Neural progenitor cell (in vitro differentiated cells): ENCODE measurements around the gene PSMG4.

Experiments
- CTCF ChIP-seq: fragments of 200-600 bp; sonication (generic); IDR thresholded peaks from 2 replicates; pipeline ENCODE4 v1.5.1; 2017; ENCODE audit warnings: antibody characterized with exemption, mild to moderate bottlenecking
- EZH2 ChIP-seq: fragments of 200-600 bp; sonication (generic); IDR thresholded peaks from 2 replicates; pipeline ENCODE4 v1.6.1; 2017; ENCODE audit warnings: antibody characterized with exemption, mild to moderate bottlenecking, moderate library complexity
- EZH2phosphoT487 ChIP-seq: fragments of 200-600 bp; sonication (generic); IDR thresholded peaks from 2 replicates; pipeline ENCODE4 v1.6.1; 2017; ENCODE audit warnings: antibody characterized with exemption

- TF ChIP-seq CTCF (no peak), EZH2phosphoT487 (no peak), EZH2 (no peak)
These were observed 8.9 kb upstream of the PSMG4 start for GRCh38 chr6:3249821-3250220.
